ENCODE data around the gene RAMACL. TPM values are rescaled to one million over a fixed set of nuclear protein-coding genes. Genes with fewer than 3 reads are reported as not detected.

The RAMACL gene
- total and polyA plus RNA-seq, 4 experiments from 2014 or later, result 0.30 to 0.41 (median 0.40) TPM

DNA sequence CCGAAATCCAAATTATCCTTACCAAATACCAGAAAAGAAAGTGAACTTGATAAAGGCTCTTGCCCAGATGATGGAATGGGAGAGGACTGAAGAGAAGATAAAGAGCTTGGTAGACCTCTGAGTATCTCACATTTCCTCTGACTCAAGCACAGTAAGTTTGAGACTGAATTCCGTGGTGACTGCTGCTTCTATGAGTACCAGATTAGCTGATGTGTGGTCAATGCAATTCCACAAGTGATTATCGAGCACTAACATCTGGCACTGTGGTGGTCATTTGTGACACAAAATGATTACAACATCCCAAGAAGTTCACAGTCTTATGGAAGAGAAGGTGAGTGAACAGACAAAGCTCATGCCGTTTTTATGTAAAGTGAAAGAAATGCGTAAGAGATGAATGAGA, 43.1 kb upstream of the RAMACL start:
- ChIA-PET POLR2A (ENCODE audit: partially characterized antibody) (no interaction called here), CTCF (ENCODE audit: partially characterized antibody) (no interaction called here)
- peaks cover 0 to 2% (median 0%) of the 10 kb centered on the region in 8 donors for H3K9me3 Mint-ChIP-seq
- Histone ChIP-seq H3K9me3 (ENCODE audit: control insufficient read depth in 1 of 2, low read length in 2 of 2) (no peaks in the 10 kb centered on the region), H3K36me3 (ENCODE audit: insufficient read depth, low read length) (no peaks in the 10 kb centered on the region), H3K4me3 (ENCODE audit: low read length in 2 of 2) (no peak overlapping the region), H3K27ac (ENCODE audit: low read depth, low read length) (no peak overlapping the region), H3K27me3 (ENCODE audit: insufficient read depth, low read length) (peaks cover 8% of the 10 kb centered on the region), H3K4me1 (ENCODE audit: insufficient read depth, low read length) (peaks cover 20% of the 10 kb centered on the region)
- peaks cover 26 to 32% of the 10 kb centered on the region in 2 donors for H3K27me3 Mint-ChIP-seq
- intact Hi-C loops (cut with micrococcal nuclease), result loop anchor here (5.0 kb wide), 1 partner anchor 1198 kb away; the partner anchor contains the start of gene AFDN
- DNase-seq, result no peak
- H3K4me1 Mint-ChIP-seq, result peaks cover 12 to 25% (median 15%) of the 10 kb centered on the region in 4 donors
- no peak overlapping the region for H3K27ac Mint-ChIP-seq
- peak overlapping the region in 1 of 8 donors; percentile 17 for H3K4me3 Mint-ChIP-seq
- peaks cover 4 to 6% of the 10 kb centered on the region in 2 donors for H3K36me3 Mint-ChIP-seq

DNA sequence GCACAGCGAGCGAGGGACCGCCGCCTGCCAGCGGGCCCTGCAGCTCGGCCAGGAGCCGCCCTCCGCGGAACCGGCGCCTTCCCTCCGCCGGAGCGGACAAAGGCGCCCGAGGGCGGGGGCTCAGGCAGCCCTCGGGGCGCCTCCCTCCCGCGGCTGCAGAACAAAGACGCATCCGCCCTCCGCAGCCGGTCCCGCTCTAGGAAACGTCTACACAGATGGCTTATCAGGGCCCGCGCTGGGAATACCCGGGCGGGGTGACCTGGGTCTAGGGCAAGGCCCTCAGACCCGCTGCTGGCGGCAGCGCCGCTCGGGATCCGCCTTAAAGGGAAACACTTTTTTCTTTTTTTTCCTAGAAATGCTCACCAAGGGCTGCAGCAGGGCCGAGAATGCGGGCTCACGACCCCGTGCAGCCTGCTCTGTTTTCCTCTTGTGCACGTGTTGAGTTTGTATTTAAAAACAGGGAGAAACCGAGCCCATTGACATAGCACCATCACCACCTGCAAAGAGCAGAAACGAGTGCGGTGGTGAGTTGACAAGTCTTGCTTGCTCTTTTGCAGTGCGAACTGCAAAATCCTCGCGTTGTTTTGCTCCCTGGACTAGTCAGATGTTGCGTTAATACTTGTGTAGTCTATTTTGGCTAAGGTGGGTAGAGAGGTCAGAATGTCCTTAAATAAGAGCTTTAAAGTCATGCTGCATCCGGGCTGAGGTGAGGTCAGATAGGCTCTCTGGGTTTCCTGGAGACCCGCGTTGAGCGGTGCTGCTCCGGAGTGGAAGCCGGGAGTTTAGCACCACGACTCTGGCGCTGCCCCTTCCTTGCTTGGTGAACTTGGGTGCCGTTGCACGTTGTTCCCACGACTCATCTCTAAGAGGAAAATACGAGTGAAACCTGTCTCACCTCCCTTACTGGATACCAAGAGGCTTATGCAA, 41.7 kb upstream of the RAMACL start:
- H3K4me1 Mint-ChIP-seq, result peaks cover 12 to 25% (median 15%) of the 10 kb centered on the region in 4 donors
- Histone ChIP-seq H3K27ac (ENCODE audit: low read depth, low read length) (peak overlapping the region; percentile 25), H3K4me1 (ENCODE audit: insufficient read depth, low read length) (peaks cover 20% of the 10 kb centered on the region), H3K36me3 (ENCODE audit: insufficient read depth, low read length) (no peaks in the 10 kb centered on the region), H3K4me3 (ENCODE audit: low read length in 2 of 2) (peak overlapping the region; percentile 62 to 76), H3K27me3 (ENCODE audit: insufficient read depth, low read length) (peaks cover 8% of the 10 kb centered on the region), H3K9me3 (ENCODE audit: control insufficient read depth in 1 of 2, low read length in 2 of 2) (no peaks in the 10 kb centered on the region)
- H3K36me3 Mint-ChIP-seq, result peaks cover 4 to 6% of the 10 kb centered on the region in 2 donors
- intact Hi-C loops (cut with micrococcal nuclease), result loop anchor here (1.0 to 5.0 kb wide), 8 partner anchors 87 to 1199 kb away; partner anchors contain the start of genes AFDN, CEP43, RNASET2 and SFT2D1
- H3K27me3 Mint-ChIP-seq, result peaks cover 21 to 35% of the 10 kb centered on the region in 2 donors
- ChIA-PET CTCF (ENCODE audit: partially characterized antibody) (interaction anchor here (1.0 to 1.5 kb wide), 2 partner anchors 140 to 193 kb away, joined by 3 to 4 read pairs; no protein-coding TSS in a partner anchor), POLR2A (ENCODE audit: partially characterized antibody) (interaction anchor here (0.8 to 2.8 kb wide), 10 partner anchors 87 to 723 kb away, joined by 3 to 29 read pairs (median 8); partner anchors contain the start of gene SFT2D1)
- peak overlapping the region; percentile 87 to 97 (median 90) for H3K4me3 Mint-ChIP-seq
- peak overlapping the region; percentile 82 to 97 (median 94) for H3K27ac Mint-ChIP-seq
- peak in 3 of 5 donors; percentile 25 to 78 (median 65) for DNase-seq
- H3K9me3 Mint-ChIP-seq, result no peaks in the 10 kb centered on the region

DNA sequence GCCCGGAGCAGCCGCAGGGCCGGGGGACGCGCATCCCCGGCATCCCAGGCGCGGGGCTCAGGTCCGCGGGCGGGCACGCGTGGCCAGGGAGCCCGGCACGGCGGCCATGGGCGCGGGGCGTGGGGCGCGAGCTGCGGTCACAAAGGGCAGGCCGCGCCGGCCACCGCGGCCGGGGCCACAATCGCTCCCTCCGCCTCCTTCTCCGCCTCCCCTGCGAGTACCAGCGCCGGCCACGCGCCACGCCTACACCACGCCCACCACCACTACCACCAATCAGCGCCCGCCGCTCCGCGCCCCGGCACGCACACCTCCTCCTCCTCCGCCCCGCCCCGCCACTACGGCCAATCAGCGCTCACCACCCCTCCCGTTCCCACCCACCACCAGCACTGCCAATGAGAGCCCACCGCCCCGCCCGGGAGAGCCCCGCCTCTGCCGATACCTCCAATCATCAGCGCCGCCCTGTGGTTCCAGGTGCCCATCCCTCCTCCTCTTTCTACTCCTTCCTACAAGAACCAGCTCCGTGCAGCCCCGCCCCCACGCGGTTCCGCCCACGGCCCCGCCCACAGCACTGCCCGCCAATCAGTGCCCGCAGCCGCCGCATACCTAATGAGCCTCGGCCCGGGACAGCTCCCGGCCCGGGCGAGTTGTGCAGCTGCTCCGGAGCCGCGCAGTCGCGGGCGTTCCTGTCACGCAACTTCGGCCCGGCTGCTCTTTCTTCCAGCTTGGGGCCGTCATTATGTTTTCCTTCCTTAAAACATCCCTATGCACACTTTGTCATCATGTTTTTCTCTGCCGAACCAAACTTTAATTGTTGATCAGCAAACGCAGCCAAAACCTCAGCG, 40.8 kb upstream of the RAMACL start, which contains the start of gene RPS6KA2:
RPS6KA2 (minus strand) TSS at position 219 of the 842 bp plus-strand sequence. CDS start 232 bp downstream, outside the sequence.
- intact Hi-C loops (cut with micrococcal nuclease), result loop anchor here (1.0 to 5.0 kb wide), 8 partner anchors 86 to 1200 kb away; partner anchors contain the start of genes AFDN, CEP43, RNASET2 and SFT2D1
- Mint-ChIP-seq H3K4me3 (peak within 1 kb of the TSS; percentile 87 to 97 (median 90)), H3K4me1 (peaks cover 12 to 25% (median 15%) of the 10 kb centered on the region in 4 donors), H3K27ac (peak within 1 kb of the TSS; percentile 89 to 97 (median 95)), H3K36me3 (peaks cover 0 to 6% of the 10 kb centered on the region in 2 donors), H3K9me3 (no peaks in the 10 kb centered on the region), H3K27me3 (peaks cover 21 to 39% of the 10 kb centered on the region in 2 donors)
- CTCF ChIA-PET (ENCODE audit: partially characterized antibody), result interaction anchor here (0.9 to 1.6 kb wide), 4 partner anchors 140 to 246 kb away, joined by 3 to 6 read pairs (median 4); no protein-coding TSS in a partner anchor
- peak; percentile 100 for DNase-seq
- H3K27me3 ChIP-seq (ENCODE audit: insufficient read depth, low read length), result peaks cover 8% of the 10 kb centered on the region
- POLR2A ChIA-PET (ENCODE audit: partially characterized antibody), result interaction anchor here (0.8 to 2.8 kb wide), 13 partner anchors 86 to 724 kb away, joined by 3 to 29 read pairs (median 7); partner anchors contain the start of genes RNASET2 and SFT2D1
- peak within 1 kb of the TSS; percentile 71 to 76 for H3K4me3 ChIP-seq (ENCODE audit: low read length in 2 of 2)
- peak within 1 kb of the TSS; percentile 25 for H3K27ac ChIP-seq (ENCODE audit: low read depth, low read length)
- H3K36me3 ChIP-seq (ENCODE audit: insufficient read depth, low read length), result no peaks in the 10 kb centered on the region
- no peaks in the 10 kb centered on the region for H3K9me3 ChIP-seq (ENCODE audit: control insufficient read depth in 1 of 2, low read length in 2 of 2)
- H3K4me1 ChIP-seq (ENCODE audit: insufficient read depth, low read length), result peaks cover 20% of the 10 kb centered on the region

DNA sequence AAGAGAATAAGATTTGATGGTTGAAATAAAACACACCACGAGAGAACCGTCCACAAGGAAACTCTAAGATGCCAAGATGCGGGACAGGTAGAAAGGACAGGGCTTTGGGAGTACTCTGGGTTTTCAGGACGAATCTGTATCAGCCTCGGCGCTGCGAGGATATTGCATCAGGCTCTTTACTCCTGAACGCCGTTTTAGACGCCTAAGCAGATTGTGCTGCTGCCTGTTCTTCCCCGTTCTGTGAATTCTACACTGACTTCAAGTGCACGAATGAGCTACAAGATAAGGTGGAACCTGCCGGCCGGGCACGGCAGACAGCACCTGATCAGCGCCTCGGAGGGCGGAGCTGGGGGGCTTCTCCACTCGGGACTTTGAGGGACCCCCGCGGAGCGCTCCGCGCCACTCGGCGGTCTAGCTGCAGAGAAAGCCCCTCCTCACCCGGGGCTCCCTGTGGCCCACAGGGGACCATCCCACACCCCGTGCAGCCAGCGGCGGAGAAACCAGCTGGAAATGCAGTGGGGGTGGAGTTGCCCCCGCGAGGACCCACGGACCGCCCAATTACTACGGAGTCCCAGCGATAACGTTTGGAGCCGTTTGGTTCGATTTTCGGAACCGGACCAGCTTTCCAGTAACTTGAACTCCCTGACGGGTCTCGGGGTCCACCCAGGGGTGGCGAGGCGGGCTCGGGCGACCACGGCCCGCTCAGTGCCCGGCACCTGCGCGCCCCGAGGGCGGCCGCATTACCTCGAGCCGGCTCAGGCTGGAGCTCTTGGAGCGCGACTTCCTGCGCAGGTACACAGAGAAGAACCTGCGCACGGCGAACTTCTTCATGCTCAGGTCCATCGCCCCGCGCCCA, 39.9 kb upstream of the RAMACL start:
- Histone ChIP-seq H3K27me3 (ENCODE audit: insufficient read depth, low read length) (peaks cover 8% of the 10 kb centered on the region), H3K4me3 (ENCODE audit: low read length in 2 of 2) (peak overlapping the region; percentile 68 to 71), H3K4me1 (ENCODE audit: insufficient read depth, low read length) (peaks cover 20% of the 10 kb centered on the region), H3K27ac (ENCODE audit: low read depth, low read length) (no peak overlapping the region), H3K36me3 (ENCODE audit: insufficient read depth, low read length) (no peaks in the 10 kb centered on the region), H3K9me3 (ENCODE audit: control insufficient read depth in 1 of 2, low read length in 2 of 2) (no peaks in the 10 kb centered on the region)
- intact Hi-C loops (cut with micrococcal nuclease), result loop anchor here (1.0 to 5.0 kb wide), 8 partner anchors 85 to 1201 kb away; partner anchors contain the start of genes AFDN, CEP43, RNASET2 and SFT2D1
- peak; percentile 14 to 47 (median 29) for DNase-seq
- Mint-ChIP-seq H3K36me3 (peaks cover 0 to 6% of the 10 kb centered on the region in 2 donors), H3K27ac (peak overlapping the region in 2 of 7 donors; percentile 70 to 73), H3K4me3 (peak overlapping the region; percentile 65 to 92 (median 86)), H3K9me3 (no peaks in the 10 kb centered on the region), H3K4me1 (peaks cover 12 to 25% (median 15%) of the 10 kb centered on the region in 4 donors), H3K27me3 (peaks cover 22 to 42% of the 10 kb centered on the region in 2 donors)
- ChIA-PET POLR2A (ENCODE audit: partially characterized antibody) (interaction anchor here (0.6 to 2.8 kb wide), 9 partner anchors 31 to 284 kb away, joined by 3 to 29 read pairs (median 8); partner anchors contain the start of gene SFT2D1), CTCF (ENCODE audit: partially characterized antibody) (interaction anchor here (0.9 to 1.6 kb wide), 3 partner anchors 169 to 245 kb away, joined by 3 to 6 read pairs (median 4); no protein-coding TSS in a partner anchor)

DNA sequence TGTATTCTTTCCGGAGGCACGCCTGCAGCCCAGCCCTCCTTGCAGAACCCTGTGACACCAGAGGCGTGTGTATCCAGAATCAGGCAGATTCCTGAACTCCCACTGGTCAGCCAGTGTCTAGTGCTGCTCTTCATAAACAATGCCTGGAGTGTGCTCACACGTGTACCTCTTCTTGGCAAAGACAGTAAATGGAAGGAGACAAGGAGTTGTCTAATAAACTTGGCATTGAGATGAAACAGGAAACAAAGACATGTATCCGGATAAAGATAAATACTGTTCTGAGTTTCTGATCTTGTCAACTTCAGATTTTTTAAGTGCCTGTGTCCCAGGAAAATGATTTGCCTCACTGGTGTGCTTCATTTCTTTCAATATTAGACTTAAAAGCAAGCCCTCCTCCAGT, 38.9 kb upstream of the RAMACL start:
- Mint-ChIP-seq H3K4me3 (peak overlapping the region in 1 of 8 donors; percentile 33), H3K27me3 (peaks cover 19 to 42% of the 10 kb centered on the region in 2 donors), H3K27ac (peak overlapping the region in 1 of 7 donors; percentile 73), H3K4me1 (peaks cover 12 to 25% (median 15%) of the 10 kb centered on the region in 4 donors), H3K9me3 (no peaks in the 10 kb centered on the region), H3K36me3 (peaks cover 0 to 6% of the 10 kb centered on the region in 2 donors)
- no peak for DNase-seq
- peaks cover 8% of the 10 kb centered on the region for H3K27me3 ChIP-seq (ENCODE audit: insufficient read depth, low read length)
- no peaks in the 10 kb centered on the region for H3K36me3 ChIP-seq (ENCODE audit: insufficient read depth, low read length)
- H3K4me1 ChIP-seq (ENCODE audit: insufficient read depth, low read length), result peaks cover 20% of the 10 kb centered on the region
- intact Hi-C loops (cut with micrococcal nuclease), result loop anchor here (5.0 kb wide), 1 partner anchor 1202 kb away; the partner anchor contains the start of gene AFDN
- H3K9me3 ChIP-seq (ENCODE audit: control insufficient read depth in 1 of 2, low read length in 2 of 2), result no peaks in the 10 kb centered on the region
- no peak overlapping the region for H3K4me3 ChIP-seq (ENCODE audit: low read length in 2 of 2)
- CTCF ChIA-PET (ENCODE audit: partially characterized antibody), result no interaction called here
- H3K27ac ChIP-seq (ENCODE audit: low read depth, low read length), result no peak overlapping the region
- POLR2A ChIA-PET (ENCODE audit: partially characterized antibody), result interaction anchor here (2.5 to 2.8 kb wide), 2 partner anchors 137 to 206 kb away, joined by 8 to 11 read pairs; no protein-coding TSS in a partner anchor
